HG02678 (cell line): Measurements from ENCODE around the gene SH3D19.

Experiments used
- ATAC-seq: cut with Tn5 transposase; IDR thresholded peaks from one replicate; pipeline ENCODE4 v1.9.1; 2021; ENCODE audit warnings: mild to moderate bottlenecking, moderate library complexity; ENCODE audit not compliant: unreplicated experiment

SH3D19 gene

GRCh38 chr4:151325111-151325948, at the start of gene SH3D19:
Gene SH3D19, minus strand, starts transcription at chr4:151325605. Its CDS starts 253 bp downstream, at chr4:151325352.
- ATAC-seq, result peak; percentile 26

GRCh38 chr4:151362404-151363164, 37.2 kb upstream of the SH3D19 start:
- ATAC-seq, result peak; percentile 99

- no peak for ATAC-seq
Observed at GRCh38 chr4:151361966-151362365, 36.6 kb upstream of the SH3D19 start.

GRCh38 chr4:151361126-151361525, 35.7 kb upstream of the SH3D19 start:
- no peak for ATAC-seq

GRCh38 chr4:151359576-151359975, 34.2 kb upstream of the SH3D19 start:
- no peak for ATAC-seq

- ATAC-seq, result no peak
Observed at GRCh38 chr4:151358266-151358665, 32.9 kb upstream of the SH3D19 start.

GRCh38 chr4:151356510-151356909, 31.1 kb upstream of the SH3D19 start:
- no peak for ATAC-seq

GRCh38 chr4:151355155-151355554, 29.8 kb upstream of the SH3D19 start:
- no peak for ATAC-seq

GRCh38 chr4:151347490-151348235, 22.3 kb upstream of the SH3D19 start:
- no peak for ATAC-seq

GRCh38 chr4:151344948-151345347, 19.5 kb upstream of the SH3D19 start:
- ATAC-seq, result no peak

GRCh38 chr4:151340751-151341385, 15.5 kb upstream of the SH3D19 start:
- no peak for ATAC-seq

- no peak for ATAC-seq
Observed at GRCh38 chr4:151339467-151339866, 14.1 kb upstream of the SH3D19 start.

GRCh38 chr4:151331276-151332042, 6.1 kb upstream of the SH3D19 start:
- no peak for ATAC-seq

- ATAC-seq, result no peak
Observed at GRCh38 chr4:151329217-151330007, 4.0 kb upstream of the SH3D19 start.

GRCh38 chr4:151325949-151326246, 493 bp upstream of the SH3D19 start:
- ATAC-seq, result no peak

- peak; percentile 56 for ATAC-seq
Observed at GRCh38 chr4:151324752-151325110, 674 bp downstream of the SH3D19 start.

- ATAC-seq, result no peak
Observed at GRCh38 chr4:151324124-151324751, 1.2 kb downstream of the SH3D19 start.

GRCh38 chr4:151323667-151324066, 1.7 kb downstream of the SH3D19 start:
- no peak for ATAC-seq

- no peak for ATAC-seq
Observed at GRCh38 chr4:151322570-151322969, 2.8 kb downstream of the SH3D19 start.
